Measurements from ENCODE around the gene CPOX.

Gene CPOX

GRCh38 chr3:98554580-98554979 lies 38.8 kb downstream of the CPOX start:
- no peak overlapping the region for H3K4me3 ChIP-seq (ENCODE audit: low read depth, low read length)
- no peak for TF ChIP-seq CTCF (IDR thresholded peaks at IDR 0.05; ENCODE audit: low read depth, low read length)

- no peak overlapping the region for H3K4me3 ChIP-seq (ENCODE audit: low read depth, low read length)
- no peak for TF ChIP-seq CTCF (IDR thresholded peaks at IDR 0.05; ENCODE audit: low read depth, low read length)
Observed at GRCh38 chr3:98553753-98554152, 39.7 kb downstream of the CPOX start.

GRCh38 chr3:98553021-98553563 lies 40.3 kb downstream of the CPOX start:
- TF ChIP-seq CTCF (IDR thresholded peaks at IDR 0.05; ENCODE audit: low read depth, low read length) = no peak
- H3K4me3 ChIP-seq (ENCODE audit: low read depth, low read length) = no peak overlapping the region

- TF ChIP-seq CTCF (IDR thresholded peaks at IDR 0.05; ENCODE audit: low read depth, low read length) = no peak
- no peak overlapping the region for H3K4me3 ChIP-seq (ENCODE audit: low read depth, low read length)
Observed at GRCh38 chr3:98552232-98553020, 41.0 kb downstream of the CPOX start.

- TF ChIP-seq CTCF (IDR thresholded peaks at IDR 0.05; ENCODE audit: low read depth, low read length) = no peak
- H3K4me3 ChIP-seq (ENCODE audit: low read depth, low read length) = no peak overlapping the region
Observed at GRCh38 chr3:98551754-98552153, 41.7 kb downstream of the CPOX start.

GRCh38 chr3:98551236-98551635 lies 42.2 kb downstream of the CPOX start:
- no peak for TF ChIP-seq CTCF (IDR thresholded peaks at IDR 0.05; ENCODE audit: low read depth, low read length)
- no peak overlapping the region for H3K4me3 ChIP-seq (ENCODE audit: low read depth, low read length)

GRCh38 chr3:98550833-98551232 lies 42.6 kb downstream of the CPOX start:
- H3K4me3 ChIP-seq (ENCODE audit: low read depth, low read length) = no peak overlapping the region
- no peak for TF ChIP-seq CTCF (IDR thresholded peaks at IDR 0.05; ENCODE audit: low read depth, low read length)
